ENCODE data around the gene ANKRD13D. TPM values are rescaled to one million over a fixed set of nuclear protein-coding genes. Genes with fewer than 3 reads are reported as not detected.

ANKRD13D gene
- total RNA-seq, 1 experiment from 2014 or later = 79.6 TPM

DNA sequence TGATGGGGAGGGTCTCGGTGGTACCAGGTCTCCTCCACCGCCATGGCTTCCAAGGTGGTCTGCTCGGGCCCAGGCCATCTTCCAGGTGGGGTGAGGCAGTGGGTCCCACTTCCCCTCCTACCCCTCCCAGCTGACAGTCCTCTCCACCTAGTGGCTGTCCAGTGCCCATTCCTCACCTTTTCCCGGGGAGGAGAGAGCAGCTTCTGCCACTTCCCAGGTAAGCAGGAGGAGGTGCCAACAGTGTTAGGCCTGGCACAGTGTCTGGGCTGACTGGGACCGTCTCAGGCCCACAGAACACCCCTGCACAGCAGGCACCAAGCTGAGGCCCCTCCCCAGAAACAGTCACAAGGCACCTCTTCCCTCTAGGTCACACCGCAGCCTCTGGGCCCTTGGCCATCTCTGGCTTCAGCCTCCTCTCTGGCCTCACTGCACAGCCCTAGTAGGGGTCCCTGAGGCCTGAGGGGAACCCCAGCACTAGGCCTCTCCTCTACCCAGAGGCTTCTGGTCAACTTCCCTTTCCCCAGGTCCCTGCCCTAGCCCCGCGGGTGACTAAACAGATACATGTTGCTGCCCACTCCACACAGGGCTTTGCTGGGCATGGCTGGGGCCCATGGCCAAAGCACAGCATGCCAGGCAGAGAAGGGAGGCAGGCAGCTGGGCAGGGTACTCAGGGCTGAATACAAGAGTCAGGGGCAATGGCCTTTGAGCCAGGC lies 2.3 kb upstream of the ANKRD13D start:
- ChIA-PET CTCF (no interaction called here), POLR2A (ENCODE audit: unreplicated experiment) (no interaction called here)
- Histone ChIP-seq H3K4me2 (no peak overlapping the region), H3K27ac (peak overlapping the region; percentile 83; the same call in 1 of the 2 replicates), H3F3A (ENCODE audit: insufficient read depth, low read depth) (peaks cover 34% of the 10 kb centered on the region), H2AFZ (no peak overlapping the region), H4K20me1 (ENCODE audit: insufficient read depth) (no peaks in the 10 kb centered on the region), H3K9me3 (ENCODE audit: insufficient read depth, low read depth) (no peaks in the 10 kb centered on the region), H3K27me3 (ENCODE audit: insufficient read depth, low read depth) (no peaks in the 10 kb centered on the region), H3K79me2 (ENCODE audit: low read depth) (peaks cover 23% of the 10 kb centered on the region), H3K36me3 (ENCODE audit: low read depth) (0 out of 2 replicates have a peak, but pooled peaks cover 8% of the 10 kb centered on the region), H3K4me3 (no peak overlapping the region), H3K9me2 (ENCODE audit: insufficient read depth) (no peaks in the 10 kb centered on the region), H3K4me1 (replicated peaks; ENCODE audit: insufficient read depth) (peaks cover 31% of the 10 kb centered on the region)
- intact Hi-C loops (cut with micrococcal nuclease; ENCODE audit: unreplicated experiment) = no loop called here
- BruUV-seq (replicated peaks) = no TSS peak
- no peak for TF ChIP-seq EZH2 (IDR thresholded peaks at IDR 0.05; ENCODE audit: low read depth)
- TF ChIP-seq, protein P1, sequence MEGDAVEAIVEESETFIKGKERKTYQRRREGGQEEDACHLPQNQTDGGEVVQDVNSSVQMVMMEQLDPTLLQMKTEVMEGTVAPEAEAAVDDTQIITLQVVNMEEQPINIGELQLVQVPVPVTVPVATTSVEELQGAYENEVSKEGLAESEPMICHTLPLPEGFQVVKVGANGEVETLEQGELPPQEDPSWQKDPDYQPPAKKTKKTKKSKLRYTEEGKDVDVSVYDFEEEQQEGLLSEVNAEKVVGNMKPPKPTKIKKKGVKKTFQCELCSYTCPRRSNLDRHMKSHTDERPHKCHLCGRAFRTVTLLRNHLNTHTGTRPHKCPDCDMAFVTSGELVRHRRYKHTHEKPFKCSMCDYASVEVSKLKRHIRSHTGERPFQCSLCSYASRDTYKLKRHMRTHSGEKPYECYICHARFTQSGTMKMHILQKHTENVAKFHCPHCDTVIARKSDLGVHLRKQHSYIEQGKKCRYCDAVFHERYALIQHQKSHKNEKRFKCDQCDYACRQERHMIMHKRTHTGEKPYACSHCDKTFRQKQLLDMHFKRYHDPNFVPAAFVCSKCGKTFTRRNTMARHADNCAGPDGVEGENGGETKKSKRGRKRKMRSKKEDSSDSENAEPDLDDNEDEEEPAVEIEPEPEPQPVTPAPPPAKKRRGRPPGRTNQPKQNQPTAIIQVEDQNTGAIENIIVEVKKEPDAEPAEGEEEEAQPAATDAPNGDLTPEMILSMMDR (conservative IDR thresholded peaks at IDR 0.05) = no peak; the same call in 1 of the 2 replicates
- no peak for DNase-seq

DNA sequence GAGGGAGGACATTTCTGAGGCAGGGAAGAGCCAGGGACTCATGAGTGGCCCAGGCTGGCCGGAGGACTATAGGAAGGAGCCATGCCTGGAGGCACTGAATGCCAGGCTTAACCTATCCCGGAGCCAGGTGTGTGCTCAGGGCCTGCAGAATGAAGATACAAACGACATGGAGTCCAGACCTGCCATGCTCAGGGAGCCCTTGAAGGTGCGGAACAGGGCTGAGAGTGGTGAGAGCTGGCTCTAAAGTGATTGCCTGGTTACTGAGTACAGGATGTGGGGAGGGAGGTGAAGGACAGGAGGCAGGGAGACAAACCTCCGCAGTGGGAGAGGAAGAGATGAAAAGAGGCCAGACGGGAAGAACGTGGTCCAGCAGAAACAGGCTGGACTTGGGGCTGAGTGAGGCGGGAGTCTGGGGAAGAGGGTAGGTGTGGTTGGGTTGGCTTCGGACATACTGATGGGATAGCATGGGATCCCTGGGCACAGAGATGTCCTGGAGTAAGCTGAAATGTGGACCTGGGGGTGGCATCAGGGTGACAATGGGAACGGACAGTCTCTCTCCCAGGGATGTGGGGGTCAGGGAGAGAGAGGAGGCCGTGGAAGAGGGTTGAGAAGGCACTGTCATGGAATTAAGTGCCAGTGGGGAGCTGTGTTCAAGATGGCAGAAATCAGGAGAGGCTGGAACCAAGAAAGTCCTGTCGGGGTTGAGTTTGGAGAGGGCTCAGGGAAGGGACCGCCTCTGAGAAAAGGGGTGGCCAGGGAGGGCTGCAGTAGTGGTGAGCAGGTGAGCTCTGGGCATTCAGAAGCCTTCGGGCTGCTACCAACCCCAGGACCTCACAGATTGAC lies 1.5 kb upstream of the ANKRD13D start:
- Histone ChIP-seq H3K4me2 (peak overlapping the region; percentile 84), H3K27ac (peak overlapping the region; percentile 83), H3K4me1 (replicated peaks; ENCODE audit: insufficient read depth) (peaks cover 39% of the 10 kb centered on the region), H3K36me3 (ENCODE audit: low read depth) (0 out of 2 replicates have a peak, but pooled peaks cover 13% of the 10 kb centered on the region), H3K9me2 (ENCODE audit: insufficient read depth) (no peaks in the 10 kb centered on the region), H3K79me2 (ENCODE audit: low read depth) (peaks cover 29% of the 10 kb centered on the region), H4K20me1 (ENCODE audit: insufficient read depth) (no peaks in the 10 kb centered on the region), H3K27me3 (ENCODE audit: insufficient read depth, low read depth) (no peaks in the 10 kb centered on the region), H2AFZ (peak overlapping the region; percentile 89; the same call in 1 of the 2 replicates), H3K9me3 (ENCODE audit: insufficient read depth, low read depth) (no peaks in the 10 kb centered on the region), H3K4me3 (peak overlapping the region; percentile 98), H3F3A (ENCODE audit: insufficient read depth, low read depth) (peaks cover 41% of the 10 kb centered on the region)
- no peak for DNase-seq
- ChIA-PET CTCF (interaction anchor here (0.5 to 0.7 kb wide), 2 partner anchors 21 to 94 kb away, joined by 3 read pairs; no protein-coding TSS in a partner anchor), POLR2A (ENCODE audit: unreplicated experiment) (interaction anchor here (0.6 to 1.0 kb wide), 3 partner anchors 15 to 232 kb away, joined by 4 to 10 read pairs (median 6); partner anchors contain the start of gene SSH3)
- intact Hi-C loops (cut with micrococcal nuclease; ENCODE audit: unreplicated experiment) = loop anchor here (1.0 to 2.0 kb wide), 3 partner anchors 15 to 30 kb away; partner anchors contain the start of gene SSH3
- BruUV-seq (replicated peaks) = TSS peak; percentile 83
- TF ChIP-seq, protein P1 (conservative IDR thresholded peaks at IDR 0.05) = no peak
- TF ChIP-seq EZH2 (IDR thresholded peaks at IDR 0.05; ENCODE audit: low read depth) = no peak

DNA sequence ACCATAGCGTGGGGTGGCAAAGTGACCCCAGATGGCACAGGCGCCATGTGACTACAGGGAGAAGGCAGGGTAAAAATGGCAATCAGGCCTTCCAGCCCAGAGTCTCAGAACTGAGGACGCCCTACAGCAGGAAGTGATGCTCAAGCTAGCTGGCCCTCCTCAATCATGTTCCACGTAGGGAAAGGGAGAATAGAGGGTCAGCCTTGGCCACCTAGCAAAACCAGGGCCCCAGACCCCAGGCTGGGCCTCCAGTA lies 978 bp upstream of the ANKRD13D start:
- Histone ChIP-seq H3K27ac (peak overlapping the region; percentile 83), H3K4me1 (replicated peaks; ENCODE audit: insufficient read depth) (peaks cover 43% of the 10 kb centered on the region), H3K79me2 (ENCODE audit: low read depth) (peaks cover 29% of the 10 kb centered on the region), H2AFZ (peak overlapping the region; percentile 89), H3K27me3 (ENCODE audit: insufficient read depth, low read depth) (no peaks in the 10 kb centered on the region), H3F3A (ENCODE audit: insufficient read depth, low read depth) (peaks cover 45% of the 10 kb centered on the region), H3K9me2 (ENCODE audit: insufficient read depth) (no peaks in the 10 kb centered on the region), H3K4me2 (peak overlapping the region; percentile 84), H3K4me3 (peak overlapping the region; percentile 98), H4K20me1 (ENCODE audit: insufficient read depth) (no peaks in the 10 kb centered on the region), H3K9me3 (ENCODE audit: insufficient read depth, low read depth) (no peaks in the 10 kb centered on the region), H3K36me3 (ENCODE audit: low read depth) (0 out of 2 replicates have a peak, but pooled peaks cover 13% of the 10 kb centered on the region)
- no peak for DNase-seq
- no TSS peak for BruUV-seq (replicated peaks)
- ChIA-PET POLR2A (ENCODE audit: unreplicated experiment) (interaction anchor here (0.6 to 1.0 kb wide), 6 partner anchors 15 to 232 kb away, joined by 3 to 10 read pairs (median 5); partner anchors contain the start of gene SSH3), CTCF (interaction anchor here (0.5 to 0.7 kb wide), 2 partner anchors 21 to 94 kb away, joined by 3 read pairs; no protein-coding TSS in a partner anchor)
- TF ChIP-seq EZH2 (IDR thresholded peaks at IDR 0.05; ENCODE audit: low read depth) = no peak
- TF ChIP-seq, protein P1 (conservative IDR thresholded peaks at IDR 0.05) = no peak
- intact Hi-C loops (cut with micrococcal nuclease; ENCODE audit: unreplicated experiment) = loop anchor here (1.0 to 2.0 kb wide), 3 partner anchors 15 to 29 kb away; partner anchors contain the start of gene SSH3

Data from PC-9 (cell line).